ENCODE data around the gene CELF6.

CELF6 gene

DNA sequence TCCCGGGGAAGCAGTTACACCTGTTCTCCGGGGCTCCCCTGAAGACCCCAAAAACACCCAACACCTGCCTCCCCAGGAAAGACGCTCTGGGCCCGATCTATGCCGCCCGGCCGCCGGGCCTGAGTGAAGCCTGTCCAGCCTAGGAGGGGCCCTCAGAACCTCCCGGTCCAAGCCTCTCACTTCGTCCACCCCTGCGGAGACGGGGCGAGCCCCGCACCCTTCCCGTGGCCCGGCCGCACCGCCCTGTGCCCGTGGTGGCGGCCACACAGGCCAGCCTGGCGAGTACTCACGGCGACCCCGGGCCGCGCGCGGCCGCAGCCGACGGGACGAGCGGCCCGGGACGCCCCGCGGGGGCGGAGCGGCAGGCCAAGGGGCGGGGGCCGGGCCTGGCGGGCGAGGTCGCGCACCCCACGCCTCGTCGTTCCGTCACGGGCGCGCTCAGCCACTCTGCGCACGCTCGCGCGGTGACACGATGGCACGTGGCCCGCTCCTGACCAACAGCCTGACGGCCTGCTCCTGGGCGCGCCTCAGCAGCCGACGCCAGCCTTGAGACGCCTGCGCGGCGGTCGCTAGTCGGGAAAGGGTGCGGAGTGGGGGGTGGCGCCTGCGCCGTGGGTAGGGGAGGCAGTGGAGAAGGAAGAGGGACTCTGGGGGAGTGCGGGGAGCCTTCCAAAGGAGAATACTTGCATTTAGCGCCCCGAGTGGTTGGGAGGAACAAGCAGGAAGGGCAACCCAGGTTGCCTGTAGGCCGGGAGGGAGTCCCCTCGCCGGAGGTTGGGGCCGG lies 47.6 kb downstream of the CELF6 start, which contains the start of gene PARP6:
PARP6 (minus strand) TSS at position 342 of the 784 bp plus-strand sequence. CDS start 5,077 bp downstream, outside the sequence.
- peak; percentile 96 to 98 for DNase-seq (ENCODE audit: low read depth in 2 of 2)

DNA sequence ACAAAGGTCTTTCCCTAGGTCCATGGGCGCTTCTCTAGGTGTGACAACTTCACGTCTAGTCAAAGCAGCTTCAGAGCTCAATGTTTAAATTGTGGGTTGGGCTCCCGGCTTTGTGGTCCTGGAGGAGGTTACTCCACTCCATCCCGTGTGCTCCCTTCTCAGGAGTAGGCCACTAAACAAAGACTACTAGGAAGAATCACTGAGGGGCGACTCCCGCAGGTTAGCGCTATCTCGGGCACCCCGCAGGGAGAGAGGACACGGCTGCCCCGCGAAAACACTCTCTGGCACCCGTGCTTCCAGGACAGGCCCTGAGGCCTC lies 48.1 kb downstream of the CELF6 start:
- peak in 1 of 2 donors; percentile 6 for DNase-seq (ENCODE audit: low read depth in 2 of 2)

DNA sequence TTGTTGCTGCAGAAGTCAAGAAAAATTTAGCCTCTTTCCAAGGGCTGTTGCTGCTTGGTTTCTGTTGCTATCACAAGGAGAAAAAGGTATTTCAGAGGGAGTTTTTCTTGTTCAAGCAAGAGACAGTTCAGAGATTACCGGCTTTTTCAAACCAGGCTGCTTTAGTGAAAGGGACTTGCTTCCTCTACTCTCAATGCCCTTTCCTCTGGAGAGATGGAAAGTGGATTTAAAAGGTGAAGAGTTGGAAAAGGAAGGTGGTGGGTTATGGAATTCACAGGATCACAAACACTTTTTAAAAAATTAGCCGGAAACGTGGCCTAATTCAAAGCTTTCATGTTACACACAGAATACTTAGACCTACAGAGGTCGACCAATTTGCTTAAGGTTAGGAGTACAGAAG lies 48.7 kb downstream of the CELF6 start:
- no peak for DNase-seq (ENCODE audit: low read depth in 2 of 2)

DNA sequence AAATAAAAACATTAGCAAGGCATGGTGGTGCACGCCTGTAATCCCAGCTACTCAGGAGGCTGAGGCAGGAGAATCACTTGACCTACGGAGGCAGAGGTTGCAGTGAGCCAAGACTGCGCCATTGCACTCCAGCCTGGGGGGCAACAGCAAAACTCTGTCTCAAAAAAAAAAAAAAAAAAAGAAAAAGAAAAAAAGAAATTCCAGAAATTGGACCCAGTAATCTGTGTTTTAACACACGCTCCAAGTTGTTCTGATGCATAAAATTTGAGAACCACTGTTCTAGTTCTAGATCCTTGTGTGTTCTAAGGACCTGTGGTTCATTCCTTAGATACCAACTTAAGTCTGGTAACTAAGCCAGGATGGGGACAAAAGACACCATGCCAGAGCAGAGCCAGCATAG lies 50.2 kb downstream of the CELF6 start:
- DNase-seq (ENCODE audit: low read depth in 2 of 2), result no peak

DNA sequence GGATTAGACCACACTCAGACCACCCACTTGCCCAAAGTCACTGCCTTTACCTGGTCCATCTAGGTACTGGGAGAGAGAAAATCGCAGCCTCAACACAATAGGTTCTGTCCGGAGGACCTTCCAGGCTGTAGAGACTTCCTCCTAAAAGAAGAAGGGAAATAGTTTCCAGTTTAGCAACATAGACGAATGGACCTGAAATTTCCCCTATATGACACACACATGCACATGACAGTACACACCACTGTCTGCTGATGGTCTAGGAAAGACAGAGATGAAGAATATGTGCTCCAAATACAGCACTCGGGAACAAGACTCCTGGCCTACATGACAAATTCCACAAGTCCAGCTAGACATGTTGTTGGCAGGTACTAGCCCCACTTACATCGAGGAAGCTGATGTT lies 54.9 kb downstream of the CELF6 start:
- DNase-seq (ENCODE audit: low read depth in 2 of 2), result no peak

DNA sequence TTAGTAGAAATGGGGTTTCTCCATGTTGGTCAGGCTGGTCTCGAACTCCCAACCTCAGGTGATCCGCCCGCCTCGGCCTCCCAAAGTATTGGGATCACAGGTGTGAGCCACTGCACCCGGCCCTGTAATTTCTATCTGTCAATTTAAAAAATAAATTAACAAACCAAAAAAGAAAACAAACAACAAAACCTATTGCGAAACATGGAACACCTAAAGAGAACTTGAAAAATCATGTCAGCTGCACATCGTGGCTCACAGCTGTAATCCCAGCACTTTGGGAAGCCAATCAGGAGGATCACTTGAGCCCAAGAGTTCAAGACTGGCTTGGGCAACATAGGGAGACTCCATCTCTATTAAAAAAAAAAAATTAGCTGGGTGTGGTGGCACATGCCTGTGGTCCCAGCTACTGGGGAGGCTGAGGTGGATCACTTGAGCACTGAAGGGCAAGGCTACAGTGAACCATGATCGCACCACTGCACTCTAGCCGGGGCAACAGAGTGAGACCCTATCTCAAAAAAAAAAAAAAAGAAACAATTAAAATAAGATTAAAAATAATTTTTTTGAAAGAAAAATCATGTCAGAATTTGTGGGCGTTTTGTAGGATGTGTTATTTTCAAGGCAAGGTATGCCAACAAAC lies 67.2 kb downstream of the CELF6 start:
- no peak for DNase-seq (ENCODE audit: low read depth in 2 of 2)

DNA sequence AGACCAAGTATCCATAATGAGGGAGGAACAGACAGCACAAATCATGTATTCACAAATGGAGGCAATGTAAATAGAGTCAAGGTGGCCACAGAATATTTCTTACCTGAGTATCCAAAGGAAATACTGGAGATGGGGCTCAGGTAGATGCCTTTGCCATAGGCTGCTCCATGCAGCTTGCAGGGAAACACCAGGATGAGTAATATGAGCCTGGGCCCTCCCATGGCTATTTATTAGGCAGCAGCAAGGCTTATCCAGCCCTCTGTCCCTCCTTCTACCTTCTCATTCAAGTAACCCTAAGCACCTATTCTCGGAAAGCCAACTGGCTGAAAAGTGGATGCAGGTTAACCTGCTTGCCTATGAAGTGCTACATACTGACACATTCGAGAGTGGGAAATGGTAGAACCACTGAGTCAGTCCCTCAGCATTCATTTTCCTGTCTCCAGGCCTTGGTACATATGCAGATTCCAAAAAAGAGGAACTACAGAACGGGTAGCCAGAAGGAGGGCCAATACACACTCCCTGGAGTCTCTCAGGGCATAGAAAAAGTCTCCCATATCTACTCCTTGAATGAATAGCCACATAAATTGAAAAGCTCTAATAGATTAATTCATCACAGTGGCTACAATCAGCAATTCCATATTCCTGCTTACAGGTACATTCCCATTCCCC lies 70.7 kb downstream of the CELF6 start:
- DNase-seq (ENCODE audit: low read depth in 2 of 2), result no peak

DNA sequence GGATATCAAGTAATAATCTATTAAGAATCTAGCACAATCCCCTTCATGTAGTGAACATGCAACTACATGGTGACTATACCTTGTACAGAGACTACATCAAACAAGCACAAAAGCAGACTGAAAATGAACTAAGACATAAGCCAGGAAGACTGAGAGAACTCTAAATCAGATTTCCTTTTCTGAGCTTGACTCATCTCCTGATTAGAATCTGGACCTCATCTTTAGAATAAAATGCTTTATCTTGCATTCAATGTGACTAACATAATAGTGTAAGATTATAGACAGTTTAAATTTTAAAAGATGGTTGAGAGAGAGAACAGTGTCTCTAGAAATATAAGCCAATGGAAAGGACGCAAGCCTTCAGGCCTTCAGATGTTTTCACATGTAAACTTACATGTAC lies 71.4 kb downstream of the CELF6 start:
- no peak for DNase-seq (ENCODE audit: low read depth in 2 of 2)

DNA sequence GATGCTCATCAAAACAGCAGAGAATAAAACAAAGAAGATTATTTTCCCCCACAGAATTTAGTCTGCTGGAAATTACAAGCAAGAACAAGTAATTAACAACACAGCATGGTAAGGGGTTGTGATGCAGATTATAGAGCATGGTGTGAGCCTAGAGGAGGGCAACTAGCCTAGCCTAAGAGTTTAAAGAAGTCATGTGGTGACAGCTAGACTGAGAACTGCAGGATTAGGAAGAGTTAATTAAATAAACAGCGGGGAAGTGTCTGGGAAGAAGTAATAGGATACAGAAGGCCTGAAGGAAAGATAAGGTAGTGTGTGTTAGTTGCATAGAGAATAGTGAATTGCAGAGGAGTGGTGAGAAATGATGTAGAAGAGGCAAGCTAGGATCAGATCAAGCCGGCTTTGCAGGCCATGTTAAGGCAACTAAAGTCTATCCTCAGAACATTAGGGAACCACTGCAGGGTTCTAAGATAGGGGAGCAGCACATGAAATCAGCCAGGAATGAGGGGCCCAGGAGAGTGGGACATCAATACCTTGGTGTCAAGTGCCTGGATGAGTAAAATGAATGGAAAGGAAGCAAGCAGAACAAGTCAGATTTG lies 77.1 kb downstream of the CELF6 start:
- no peak for DNase-seq (ENCODE audit: low read depth in 2 of 2)

DNA sequence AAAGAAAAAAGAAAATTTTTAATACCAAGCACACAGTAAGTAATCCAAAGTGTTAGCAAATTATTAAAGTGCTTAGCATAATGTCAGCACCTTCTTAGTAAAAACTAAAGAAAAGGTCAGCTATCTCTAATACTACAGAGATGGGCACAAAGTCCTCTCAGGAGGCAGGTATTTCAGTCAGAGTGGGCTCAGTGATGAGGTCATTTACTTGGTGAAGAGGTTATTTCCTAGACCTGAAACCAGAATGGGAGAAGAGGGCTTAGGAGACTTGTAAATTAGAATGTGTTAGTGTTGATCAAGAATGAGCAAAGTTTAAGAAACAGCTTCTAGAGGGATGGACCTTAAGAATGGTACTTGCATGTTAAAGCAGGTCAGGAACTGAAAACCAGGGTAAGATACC lies 80.3 kb downstream of the CELF6 start:
- DNase-seq (ENCODE audit: low read depth in 2 of 2), result no peak

DNA sequence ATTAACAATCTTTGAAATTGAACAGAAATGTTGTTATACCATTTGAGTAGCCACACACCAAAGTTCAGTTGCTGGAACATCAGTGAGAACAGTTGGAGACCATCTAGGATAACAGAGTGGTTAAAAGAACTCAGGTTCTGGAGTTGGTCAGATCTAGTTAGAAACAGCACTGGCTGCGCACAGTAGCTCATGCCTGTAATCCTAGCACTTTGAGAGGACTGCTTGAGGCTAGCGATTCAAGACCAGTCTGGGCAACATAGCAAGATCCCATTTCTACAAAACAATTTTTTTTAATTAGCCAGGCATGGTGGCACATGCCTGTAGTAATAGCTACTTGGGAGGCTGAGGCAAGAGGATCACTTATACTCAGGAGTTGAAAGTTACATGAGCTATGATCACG lies 81.4 kb downstream of the CELF6 start:
- DNase-seq (ENCODE audit: low read depth in 2 of 2), result no peak

DNA sequence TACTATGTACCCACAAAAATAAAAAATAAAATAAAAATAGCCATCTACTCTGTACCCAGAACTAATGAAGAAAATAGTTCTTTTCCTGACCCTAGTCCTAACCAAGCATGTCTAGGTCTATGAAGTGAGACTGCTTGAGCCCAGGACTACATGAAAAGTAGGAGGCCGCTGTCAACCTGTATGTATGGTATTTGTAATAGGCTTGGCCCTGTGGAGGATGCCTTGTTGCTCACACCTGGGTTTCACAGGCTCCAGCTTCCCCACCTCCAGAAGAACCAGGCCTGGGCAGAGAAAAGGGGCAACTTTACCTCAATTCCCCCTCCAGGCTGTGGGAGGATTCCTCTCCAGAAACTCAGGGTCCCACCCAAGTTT lies 82.1 kb downstream of the CELF6 start:
- no peak for DNase-seq (ENCODE audit: low read depth in 2 of 2)

DNA sequence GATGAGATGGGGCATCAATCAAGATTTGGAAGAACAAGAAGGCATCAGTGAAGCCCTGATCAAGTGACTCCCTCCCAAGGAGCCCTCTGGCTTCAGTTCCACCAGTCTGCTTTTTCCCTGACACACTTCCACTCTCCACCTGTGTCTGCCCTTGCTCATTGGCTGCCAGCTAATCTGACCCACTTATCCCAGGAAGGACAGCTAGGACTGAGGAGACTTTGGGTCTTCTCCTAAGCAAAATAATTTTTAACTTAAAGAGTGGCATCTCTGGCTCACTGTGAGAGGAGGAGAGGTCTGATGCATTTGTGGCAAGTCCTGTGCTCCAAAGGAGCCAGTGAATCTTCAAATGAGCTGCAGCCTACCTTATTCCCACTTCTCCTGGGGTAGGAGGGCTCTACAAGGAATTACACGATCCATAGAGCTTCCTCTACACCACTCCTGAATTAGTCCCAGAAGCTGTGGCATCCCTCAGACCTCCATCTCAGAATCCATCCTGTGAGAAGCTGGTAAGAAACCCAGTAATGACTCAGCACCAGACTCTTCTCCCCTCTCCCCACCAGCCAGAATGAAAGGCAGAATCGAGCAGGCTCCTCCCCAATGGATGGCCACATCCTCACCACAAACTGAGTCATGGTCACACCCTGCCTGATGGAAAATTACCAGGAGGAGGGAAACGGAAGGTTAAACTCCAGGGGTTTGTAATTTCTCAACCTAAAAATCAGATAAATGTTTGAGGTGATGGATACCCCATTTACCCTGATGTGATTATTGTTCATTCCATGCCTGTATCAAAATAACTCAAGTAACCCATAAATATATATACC lies 82.7 kb downstream of the CELF6 start:
- peak; percentile 58 to 69 for DNase-seq (ENCODE audit: low read depth in 2 of 2)

DNA sequence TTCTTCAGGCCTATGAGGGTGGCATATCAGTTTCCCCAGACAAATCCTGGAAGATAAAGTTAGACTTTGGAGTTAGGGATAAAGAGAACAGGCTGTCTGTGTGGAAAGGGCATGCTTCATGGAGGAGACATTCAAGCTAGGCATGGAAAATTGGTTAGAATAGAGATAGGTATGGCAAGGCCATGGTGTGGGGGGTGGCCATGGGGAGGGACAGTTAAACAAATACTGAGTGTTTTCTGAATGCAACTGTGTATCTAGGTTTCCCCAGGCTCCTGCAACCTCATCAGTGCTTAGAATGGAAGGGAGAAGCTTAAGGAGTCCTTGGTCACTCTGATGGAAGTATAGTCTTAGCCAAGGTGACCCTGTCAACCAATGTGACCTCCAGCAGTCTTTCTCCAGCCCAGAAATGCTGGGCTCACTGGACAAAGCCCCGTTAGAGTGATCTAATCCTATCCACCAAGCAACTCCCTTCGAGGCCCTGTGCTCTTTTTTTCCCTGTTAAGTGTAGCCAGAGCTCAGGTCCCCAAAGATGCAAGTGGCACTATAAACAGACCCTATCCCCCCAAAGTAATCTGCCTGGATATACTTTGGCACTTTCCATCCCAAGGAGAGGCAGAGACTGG lies 83.5 kb downstream of the CELF6 start:
- DNase-seq (ENCODE audit: low read depth in 2 of 2), result no peak

DNA sequence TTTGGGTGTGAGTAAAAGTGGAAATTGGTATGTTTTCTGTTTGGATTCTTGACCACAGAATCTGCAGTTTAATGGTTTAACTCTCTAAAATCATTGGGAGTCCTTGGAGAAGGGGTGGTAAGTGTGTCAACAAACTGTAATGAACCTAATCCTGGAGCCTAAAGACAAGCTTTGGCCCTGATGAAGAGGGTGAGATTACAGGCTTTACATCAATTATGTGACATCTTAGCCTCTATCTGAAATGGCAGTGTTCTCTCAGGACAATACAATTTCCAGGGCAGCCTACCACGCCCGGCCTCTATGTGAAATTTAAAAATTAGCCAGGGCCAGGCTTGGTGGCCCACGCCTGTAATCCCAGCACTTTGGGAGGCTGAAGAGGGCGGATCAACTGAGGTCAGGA lies 84.7 kb downstream of the CELF6 start:
- DNase-seq (ENCODE audit: low read depth in 2 of 2), result no peak
